ENCODE measurements around the gene ACER3.
"Not testable (repeated sequence)": the region's sequence is repeated elsewhere in the genome, so short reads cannot be mapped to it uniquely, and the experiment has no call there.

The ACER3 gene

GRCh38 chr11:76880956-76881355, 20.2 kb downstream of the ACER3 start:
- no peak for DNase-seq

- DNase-seq = peak; percentile 73
Observed at GRCh38 chr11:76885390-76886097, 24.8 kb downstream of the ACER3 start.

DNA sequence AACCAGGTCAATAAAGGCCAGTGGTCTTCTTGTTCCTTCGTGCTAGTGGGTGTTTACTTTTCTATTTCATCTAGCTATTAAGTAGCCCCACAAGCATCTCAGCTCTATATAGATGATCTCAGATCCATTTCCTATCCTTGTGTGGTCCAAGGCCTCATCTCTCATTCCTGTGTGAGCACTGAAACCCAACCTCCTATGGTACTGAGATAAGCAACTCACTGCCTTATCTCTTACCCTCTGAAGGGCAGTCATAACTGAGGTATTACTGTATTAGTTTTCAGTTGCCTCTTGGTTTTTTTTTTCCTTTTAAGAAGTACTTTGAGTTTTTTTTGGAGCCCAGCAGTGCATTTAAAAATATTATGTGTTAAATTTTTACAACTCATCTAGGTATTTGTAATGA, 28.3 kb downstream of the ACER3 start:
- DNase-seq = no peak

DNA sequence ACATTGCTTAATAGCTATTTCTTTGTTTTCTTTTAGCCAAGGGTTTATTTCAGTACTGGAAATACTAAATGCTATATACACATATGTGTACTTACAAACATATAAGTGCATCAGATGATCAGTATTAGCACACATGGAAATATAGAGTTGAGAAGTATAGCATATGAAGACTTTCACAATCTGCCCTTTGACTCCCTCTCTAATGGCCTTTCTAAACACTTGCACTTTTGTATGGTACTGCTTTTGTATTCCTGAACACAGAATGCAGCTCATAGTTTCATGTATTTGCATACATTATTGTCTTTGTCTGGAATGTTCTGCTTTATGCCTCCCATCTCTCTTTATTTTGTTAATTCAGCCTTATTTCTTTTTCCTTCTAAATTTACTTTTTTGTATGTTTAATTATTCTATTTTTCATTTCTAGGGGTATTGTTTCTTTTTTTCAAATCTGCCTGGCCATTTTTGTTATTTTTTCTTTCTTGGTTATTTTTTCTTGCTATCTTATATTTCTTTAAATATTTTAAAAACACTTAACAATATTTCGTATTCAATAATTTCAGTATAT, 28.8 kb downstream of the ACER3 start:
- DNase-seq = no peak

DNA sequence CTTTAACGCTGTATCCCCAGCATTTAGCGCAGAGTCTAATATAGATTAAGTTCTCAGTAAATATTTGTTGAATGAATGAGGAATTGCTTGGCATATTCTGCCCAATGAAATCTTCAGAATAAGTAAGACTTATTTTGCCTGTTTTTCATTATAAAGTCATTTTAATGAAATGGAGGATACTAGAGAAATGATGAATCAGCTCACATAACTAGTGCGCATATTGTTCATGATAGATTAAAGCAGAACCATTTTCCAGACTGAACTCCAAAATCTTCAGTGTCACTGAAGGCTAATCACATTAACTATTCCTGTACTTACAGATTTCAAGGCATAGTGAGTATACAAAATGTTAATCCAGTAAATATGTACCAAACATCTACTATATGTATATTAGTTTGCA, 29.6 kb downstream of the ACER3 start:
- DNase-seq = no peak

DNA sequence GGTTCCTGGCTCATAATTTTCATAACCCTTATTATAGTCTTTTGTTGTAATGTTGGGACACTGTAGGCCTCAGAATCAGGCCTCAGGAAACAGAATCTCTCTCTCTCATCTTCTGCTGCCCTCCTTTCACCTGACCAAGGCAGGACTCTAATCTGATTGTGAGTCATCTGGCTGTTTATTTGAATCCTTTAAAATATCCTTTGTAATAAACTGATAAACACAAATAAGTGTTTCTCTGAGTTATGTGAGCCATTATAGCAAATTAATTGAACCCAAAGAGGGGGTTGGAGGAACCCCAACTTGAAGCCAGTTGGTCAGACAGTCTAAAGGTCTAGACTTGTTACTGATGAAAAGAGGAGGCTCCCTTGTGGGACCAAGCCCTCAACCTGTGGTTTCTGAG, 30.6 kb downstream of the ACER3 start:
- DNase-seq = no peak

DNA sequence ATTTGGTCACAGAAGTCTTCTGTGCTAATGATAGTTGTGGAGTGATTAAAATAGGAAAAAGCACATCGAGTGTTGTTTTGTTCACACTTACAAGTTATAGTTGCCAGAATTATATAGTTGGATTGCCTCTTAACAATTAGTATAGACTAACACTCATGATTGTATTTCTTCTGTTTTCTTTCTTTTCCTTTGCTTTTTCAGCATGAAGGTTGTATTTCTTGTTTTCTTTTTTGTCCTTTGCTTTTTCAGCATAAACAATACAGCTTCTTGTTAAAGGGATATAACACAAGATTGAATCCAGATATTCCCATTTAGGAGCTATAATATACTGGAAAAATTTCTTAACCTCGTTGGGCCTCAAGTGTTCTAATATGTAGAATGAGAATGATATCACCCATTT, 31.1 kb downstream of the ACER3 start:
- DNase-seq = no peak

DNA sequence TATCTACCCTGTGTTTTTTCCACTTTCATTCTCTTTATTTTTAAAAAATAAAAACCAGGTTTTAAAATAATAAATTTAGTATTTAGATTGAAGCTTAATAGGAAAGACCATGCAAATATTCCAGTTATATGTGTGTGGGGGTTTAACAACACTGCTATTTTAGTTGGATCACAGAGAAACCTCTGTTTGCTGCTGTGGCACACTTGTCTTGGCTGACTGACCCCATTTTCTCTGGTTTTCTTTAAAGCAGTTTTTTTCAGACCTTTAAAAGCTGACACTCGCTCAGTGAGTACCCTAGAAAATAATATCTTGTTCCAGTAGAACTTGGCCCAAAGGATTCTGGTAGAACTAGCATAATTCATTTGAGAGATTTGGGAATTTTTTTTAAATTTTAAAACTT, 31.6 kb downstream of the ACER3 start:
- no peak for DNase-seq

DNA sequence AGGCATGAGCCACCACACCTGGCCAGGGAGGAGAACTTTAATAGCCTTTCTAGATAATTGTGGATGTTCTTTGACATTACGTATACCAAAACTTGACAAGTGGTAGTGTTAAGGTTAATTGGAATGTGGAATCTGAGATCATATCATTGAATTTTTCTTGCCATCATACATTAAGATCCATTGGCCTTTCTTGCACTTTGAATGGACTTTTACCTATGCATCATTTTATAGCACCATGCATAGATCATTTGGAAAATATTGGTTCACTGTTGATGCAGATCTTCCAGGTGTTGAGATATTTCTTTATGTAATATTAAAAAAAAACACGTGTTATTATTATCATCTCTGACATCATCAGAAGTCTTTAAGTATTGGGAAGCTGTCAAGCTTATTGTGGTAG, 36.5 kb downstream of the ACER3 start:
- no peak for DNase-seq

DNA sequence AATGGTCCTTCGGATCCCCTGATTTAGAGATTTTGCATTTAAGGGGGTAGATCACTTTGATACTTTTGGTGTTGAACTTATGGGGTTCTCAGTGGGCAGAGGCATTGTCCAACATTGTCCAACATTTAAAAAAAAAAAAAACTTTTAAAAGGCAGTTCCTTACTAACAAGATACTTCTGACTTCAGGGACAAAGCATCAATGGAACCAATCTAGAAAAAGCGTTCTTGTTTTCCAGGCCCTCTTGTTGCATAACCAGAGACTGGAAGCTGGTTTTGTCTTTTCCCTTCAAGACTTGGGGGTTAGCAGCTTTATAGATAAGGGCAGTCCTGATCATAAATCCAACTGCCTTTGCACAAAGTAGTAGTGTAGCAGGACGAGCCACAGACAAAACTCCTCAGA, 40.4 kb downstream of the ACER3 start:
- no peak for DNase-seq

DNA sequence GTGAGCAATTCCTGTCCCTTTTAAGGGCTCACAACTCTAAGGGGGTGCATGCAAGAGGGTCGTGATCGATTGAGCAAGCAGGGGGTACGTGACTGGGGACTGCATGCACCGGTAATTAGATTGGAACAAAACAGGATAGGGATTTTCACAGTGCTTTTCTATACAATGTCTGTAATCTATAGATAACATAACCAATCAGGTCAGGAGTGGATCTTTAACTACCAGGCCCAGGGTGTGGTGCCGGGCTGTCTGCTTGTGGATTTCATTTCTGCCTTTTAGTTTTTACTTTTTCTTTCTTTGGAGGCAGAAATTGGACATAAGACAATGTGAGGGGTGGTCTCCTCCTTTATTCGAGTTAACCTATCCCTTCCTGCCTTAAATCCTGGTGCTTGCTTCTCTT, 40.9 kb downstream of the ACER3 start:
- DNase-seq = not testable (repeated sequence)

DNA sequence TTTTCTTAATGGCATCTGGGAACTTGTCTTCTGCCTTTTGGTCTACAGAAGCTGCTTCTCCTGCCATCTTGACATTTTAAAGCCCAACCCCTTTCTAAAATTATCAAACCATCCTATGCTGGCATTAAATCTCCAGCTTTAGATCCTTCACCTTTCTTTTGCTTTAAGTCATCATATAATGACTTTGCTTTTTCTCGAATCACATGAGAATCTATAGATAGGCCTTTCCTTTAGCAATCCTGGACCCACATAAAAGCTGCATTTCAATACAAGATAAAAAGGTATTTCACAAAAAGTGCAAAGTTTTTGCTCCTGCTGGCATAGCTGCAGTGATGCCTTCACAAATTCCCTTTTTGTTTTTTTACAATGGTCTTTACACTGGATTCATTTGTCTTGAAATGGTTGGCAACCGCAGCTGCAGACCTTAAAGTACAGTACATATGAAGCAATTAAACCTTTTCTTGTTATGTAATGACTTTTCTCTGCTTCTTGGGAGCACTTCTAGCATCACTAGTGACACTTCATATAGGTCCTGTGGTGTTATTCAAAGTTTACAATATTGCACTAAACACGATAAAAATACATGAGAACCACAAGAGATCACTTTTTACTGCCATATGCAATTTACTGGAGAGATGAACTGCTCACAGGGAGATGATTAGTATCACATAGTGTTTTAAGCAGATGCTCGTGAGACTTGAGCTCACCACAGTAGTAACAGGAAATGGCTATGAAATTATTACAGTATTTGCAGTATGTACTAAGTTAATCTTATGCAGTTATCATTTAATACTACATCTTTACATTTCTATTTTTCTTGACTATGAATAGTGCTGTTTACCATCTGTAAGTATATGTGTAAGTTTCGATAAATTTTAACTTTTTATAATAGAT, 41.6 kb downstream of the ACER3 start:
- no peak for DNase-seq

DNA sequence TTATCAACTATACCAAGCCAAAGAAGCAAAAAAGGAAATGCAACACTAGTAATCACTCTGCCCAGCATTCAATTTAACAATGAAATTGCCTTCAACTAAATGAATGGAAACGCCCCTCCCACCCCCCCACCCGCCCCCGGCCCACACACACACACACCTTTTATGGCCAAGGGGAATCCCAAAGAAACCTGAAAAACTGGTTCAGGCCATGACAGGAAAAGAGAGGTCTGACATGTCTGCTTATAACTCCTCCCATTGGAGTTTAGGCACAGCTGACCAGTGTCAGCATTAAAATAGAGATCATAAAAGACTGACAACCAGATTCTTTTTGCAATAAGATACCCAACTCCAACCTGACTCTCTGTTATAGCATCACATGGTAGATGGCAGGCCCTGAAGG, 42.6 kb downstream of the ACER3 start:
- no peak for DNase-seq

DNA sequence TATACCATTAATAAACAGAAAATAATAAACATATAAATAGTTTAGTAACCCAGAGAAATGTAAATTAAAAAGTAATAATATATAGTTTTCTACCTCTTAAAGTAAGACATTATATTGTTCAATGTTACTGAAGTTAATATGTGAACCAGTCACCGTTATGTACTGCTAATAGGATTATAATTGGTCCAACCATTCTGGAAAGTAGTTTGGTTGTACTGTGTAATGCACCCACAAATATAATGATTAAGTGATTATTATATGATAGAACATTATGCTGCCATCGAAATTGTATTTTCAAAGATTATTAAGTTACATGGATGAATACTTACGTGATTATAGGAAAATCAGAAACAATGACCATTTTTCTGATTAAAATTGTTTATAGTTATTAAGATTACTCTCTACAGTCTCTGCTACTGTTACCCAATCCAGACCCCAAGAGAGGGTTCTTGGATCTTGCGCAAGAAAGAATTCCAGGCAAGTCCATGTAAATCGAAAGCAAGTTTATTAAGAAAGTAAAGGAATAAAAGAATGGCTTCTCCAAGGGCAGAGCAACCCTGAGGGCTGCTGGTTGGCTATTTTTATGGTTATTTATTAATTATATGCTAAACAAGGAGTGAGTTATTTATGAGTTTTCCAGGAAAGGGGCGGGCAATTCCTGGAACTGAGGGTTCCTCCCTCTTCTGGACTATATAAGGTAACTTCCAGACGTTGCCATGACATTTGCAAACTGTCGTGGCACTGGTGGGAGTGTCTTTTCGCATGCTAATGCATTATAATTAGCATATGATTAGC, 50.1 kb downstream of the ACER3 start:
- no peak for DNase-seq

DNA sequence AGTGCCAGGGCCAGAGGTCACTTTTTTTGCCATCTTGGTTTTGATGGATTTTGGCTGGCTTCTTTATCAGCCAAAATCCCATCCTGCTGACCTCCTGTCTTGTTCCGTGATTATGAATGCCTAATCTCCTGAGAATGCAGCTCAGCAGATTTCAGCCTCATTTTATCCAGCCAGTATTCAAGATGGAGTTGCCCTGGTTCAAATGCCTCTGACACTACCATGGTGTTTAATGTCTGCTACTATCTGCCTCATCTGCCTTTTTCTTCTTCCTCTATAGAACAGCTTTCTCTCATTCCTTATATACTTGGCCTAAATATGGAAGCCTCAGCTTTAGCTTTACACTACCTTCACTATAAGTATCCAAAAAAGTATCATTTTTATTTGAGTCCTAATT, 50.7 kb downstream of the ACER3 start:
- DNase-seq = no peak

- DNase-seq = no peak
Observed at GRCh38 chr11:76916712-76917111, 56.0 kb downstream of the ACER3 start.

DNA sequence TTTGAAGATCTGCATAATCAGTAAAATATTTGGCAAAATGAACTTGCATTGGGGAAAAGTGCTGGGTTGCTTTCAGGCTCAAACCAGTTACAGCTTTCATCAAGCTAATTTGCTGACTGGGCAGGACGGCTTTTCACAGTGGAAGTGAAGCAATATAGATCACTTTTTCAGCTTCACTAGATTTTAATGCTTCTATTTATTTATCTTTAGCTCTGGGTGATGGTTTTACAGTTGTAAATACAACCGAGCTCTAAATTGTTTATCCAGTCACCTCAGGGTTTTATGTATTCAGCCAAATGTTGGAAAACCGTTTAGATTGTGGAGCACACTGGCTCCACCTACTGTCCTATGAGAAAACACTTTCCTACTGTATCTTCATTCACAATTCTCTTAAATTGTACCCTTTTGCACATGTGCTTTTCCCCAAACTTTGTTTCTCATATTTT, 58.2 kb downstream of the ACER3 start:
- peak; percentile 41 for DNase-seq

GRCh38 chr11:76919467-76919866, 58.7 kb downstream of the ACER3 start:
- no peak for DNase-seq

- DNase-seq = peak; percentile 87
Observed at GRCh38 chr11:76919887-76920746, 59.4 kb downstream of the ACER3 start.

DNA sequence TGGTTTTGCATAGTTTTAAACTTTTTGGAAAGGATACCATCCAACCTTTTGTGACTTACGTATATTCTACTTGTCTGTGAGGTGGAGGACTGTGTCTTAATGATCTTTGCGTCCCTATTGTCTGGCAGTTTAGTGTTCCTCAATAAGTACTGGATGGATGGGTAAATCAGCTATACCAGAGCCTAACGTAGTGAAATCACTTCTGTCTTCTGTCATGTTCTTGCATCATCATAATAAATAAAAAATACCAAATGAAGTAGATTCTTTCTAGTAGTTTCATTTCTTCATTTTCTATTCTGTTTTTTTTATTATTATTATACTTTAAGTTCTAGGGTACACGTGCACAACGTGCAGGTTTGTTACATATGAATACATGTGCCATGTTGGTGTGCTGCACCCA, 66.4 kb downstream of the ACER3 start:
- DNase-seq = no peak

DNA sequence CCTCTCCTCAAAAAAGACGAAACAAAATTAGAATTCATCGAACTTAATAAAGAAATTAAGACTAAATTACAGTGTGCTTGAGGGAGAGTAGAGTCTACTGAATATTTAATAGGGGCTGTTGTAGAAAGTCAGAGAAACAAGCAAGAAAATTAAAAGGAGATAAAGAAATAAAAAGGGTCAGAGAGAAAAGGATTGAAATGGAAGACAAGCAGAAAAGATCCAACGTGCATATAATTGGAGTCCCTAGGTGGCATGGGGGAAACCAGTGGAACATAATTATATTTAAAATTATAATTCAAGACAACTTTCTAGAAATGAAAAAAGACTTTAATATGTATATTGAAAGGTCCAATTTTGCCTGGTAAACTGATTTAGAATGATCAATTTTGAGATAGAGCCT, 74.3 kb downstream of the ACER3 start:
- DNase-seq = no peak

- DNase-seq = no peak
Observed at GRCh38 chr11:76939219-76939631, 78.5 kb downstream of the ACER3 start.
